HepG2 (cell line): Measurements from ENCODE around the gene ARHGAP36. TPM values are rescaled to one million over a fixed set of nuclear protein-coding genes. Genes with fewer than 3 reads are reported as not detected.
A peak's percentile ranks its signal among the peaks of the same experiment; 100 is the strongest.

Source experiments
- ATAC-seq: fragments of 200-7000 bp; cut with Tn5 transposase; 3 replicates; pipeline ENCODE4 v1.9.1; 2020; ENCODE audit warnings: mild to moderate bottlenecking, moderate library complexity
- BruUV-seq: library from RNA; stranded (reverse); fragments of 400-500 nt; replicated peaks from 2 replicates; lab custom pipeline; 2021; lab: Mats Ljungman, UMichigan
- CTCF ChIA-PET: fragments of 300-600 bp; formaldehyde crosslinking; extraction: SDS; loops from one replicate; lab custom pipeline; 2021; ENCODE audit warnings: low total read pairs, inconsistent platforms, low intra/inter-chr PET ratio; lab: Yijun Ruan, JAX
- POLR2A ChIA-PET: fragments of 350-600 bp; sonication (Branson Sonifier 250); formaldehyde crosslinking; loops from one replicate; lab custom pipeline; 2020; ENCODE audit warnings: antibody characterized with exemption, inconsistent platforms; lab: Yijun Ruan, JAX
- DNase-seq: peaks from one replicate; pipeline ENCODE4 v3.0.0-alpha.2; 2015; ENCODE audit warnings: low spot score
- FAIRE-seq: peaks from 3 replicates; lab custom pipeline; 2011; peaks lifted over from hg19 to GRCh38; lab: Jason Lieb, UNC
- H2AFZ ChIP-seq: one replicate; pipeline ENCODE4 v1.6.1; 2011; ENCODE audit warnings: low read length, inconsistent platforms
- H3K27ac ChIP-seq: fragments of 300-600 bp; 3 replicates; pipeline ENCODE4 v1.8.0; 2011; ENCODE audit warnings: mixed run types, mild to moderate bottlenecking, mixed read lengths, low read length, inconsistent platforms; ENCODE audit not compliant: insufficient read depth; ENCODE audit errors: extremely low read length
- H3K27me3 ChIP-seq, 2 experiments: fragments of 200-600 bp in 1 of 2; 2 replicates in 1 of 2; 3 replicates in 1 of 2; pipeline versions ENCODE4 v1.6.0 to v1.8.0; 2011; ENCODE audit warnings: low read length in 2 of 2, mild to moderate bottlenecking in 2 of 2, moderate library complexity in 2 of 2, inconsistent platforms in 1 of 2; ENCODE audit not compliant: insufficient read depth in 2 of 2, control insufficient read depth in 1 of 2
- H3K36me3 ChIP-seq, 2 experiments: fragments of 200-600 bp in 1 of 2; replicated peaks in 1 of 2; 2 replicates in 1 of 2; 3 replicates in 1 of 2; pipeline versions ENCODE4 v1.5.1 to v1.8.0; 2011; ENCODE audit warnings: low read length in 2 of 2, inconsistent platforms in 1 of 2; ENCODE audit not compliant: insufficient read depth in 2 of 2, control insufficient read depth in 1 of 2
- H3K4me1 ChIP-seq: 2 replicates; pipeline ENCODE4 v1.5.1; 2012; ENCODE audit warnings: low read length, inconsistent platforms; ENCODE audit not compliant: insufficient read depth
- H3K4me2 ChIP-seq: 2 replicates; pipeline ENCODE4 v1.6.0; 2011; ENCODE audit warnings: low read depth, low read length, inconsistent platforms
- H3K4me3 ChIP-seq, 3 experiments: fragments of 200-600 bp in 1 of 3; sonication (generic), shearing (Covaris generic) in 1 of 3; replicated peaks in 1 of 3; 2 replicates each; pipeline ENCODE4 v1.5.1; 2011 to 2016; ENCODE audit warnings: low read length in 3 of 3, inconsistent platforms in 2 of 3, low read depth in 2 of 3, mild to moderate bottlenecking in 2 of 3, control low read depth in 1 of 3, mixed read lengths in 1 of 3; ENCODE audit not compliant: insufficient read depth in 1 of 3
- H3K79me2 ChIP-seq: one replicate; pipeline ENCODE4 v1.6.1; 2011; ENCODE audit warnings: low read length, inconsistent platforms; ENCODE audit not compliant: insufficient read depth
- H3K9ac ChIP-seq: 2 replicates; pipeline ENCODE4 v1.6.0; 2011; ENCODE audit warnings: mild to moderate bottlenecking, low read depth, low read length, inconsistent platforms; ENCODE audit not compliant: insufficient read depth
- H3K9me3 ChIP-seq: 2 replicates; pipeline ENCODE4 v1.5.1; 2012; ENCODE audit warnings: mild to moderate bottlenecking, low read length
- H4K20me1 ChIP-seq: 2 replicates; pipeline ENCODE4 v1.6.0; 2011; ENCODE audit warnings: inconsistent platforms, mild to moderate bottlenecking, low read length, moderate library complexity; ENCODE audit not compliant: insufficient read depth
- CBX1 ChIP-seq: IDR thresholded peaks from one replicate; pipeline ENCODE4 v1.6.1; 2016; ENCODE audit warnings: antibody characterized with exemption, low read depth
- CC2D1A ChIP-seq: sonication (generic); formaldehyde crosslinking; IDR thresholded peaks from 2 replicates; pipeline ENCODE4 v1.8.1; 2023; ENCODE audit warnings: mild to moderate bottlenecking, missing genetic modification reagents
- GFI1 ChIP-seq: sonication (generic); formaldehyde crosslinking; IDR thresholded peaks from 2 replicates; pipeline ENCODE4 v1.5.0; 2020; ENCODE audit warnings: missing genetic modification reagents, mild to moderate bottlenecking, borderline replicate concordance
- HNF4G ChIP-seq, 2 experiments: sonication (generic) in 1 of 2; formaldehyde crosslinking in 1 of 2; IDR thresholded peaks; 2 replicates each; pipeline versions ENCODE4 v1.4.0 to v1.6.1; 2011 to 2020; ENCODE audit warnings: borderline replicate concordance in 2 of 2, low read depth in 2 of 2, mild to moderate bottlenecking in 2 of 2, low read length in 1 of 2, missing genetic modification reagents in 1 of 2, moderate library complexity in 1 of 2
- MAF1 ChIP-seq: sonication (generic); formaldehyde crosslinking; IDR thresholded peaks from 2 replicates; pipeline ENCODE4 v1.5.0; 2020; ENCODE audit warnings: missing genetic modification reagents, borderline replicate concordance
- SPEN ChIP-seq: sonication (generic); formaldehyde crosslinking; IDR thresholded peaks from 2 replicates; pipeline ENCODE4 v1.5.1; 2020; ENCODE audit warnings: low read depth, mild to moderate bottlenecking, missing genetic modification reagents
- TBP ChIP-seq: sonication (generic); formaldehyde crosslinking; IDR thresholded peaks from 2 replicates; pipeline ENCODE4 v1.5.0; 2020; ENCODE audit warnings: missing genetic modification reagents
- ZNF510 ChIP-seq: sonication (generic); formaldehyde crosslinking; IDR thresholded peaks from 2 replicates; pipeline ENCODE4 v1.4.0; 2020; ENCODE audit warnings: low read depth, mild to moderate bottlenecking, missing genetic modification reagents
- ZNF746 ChIP-seq: sonication (generic); formaldehyde crosslinking; IDR thresholded peaks from 2 replicates; pipeline ENCODE4 v1.8.0; 2022; ENCODE audit warnings: mild to moderate bottlenecking, missing genetic modification reagents
- WGBS: methylation state at CpG from one replicate; pipeline ENCODE4 v1.1.6; 2017; ENCODE audit warnings: low lambda C conversion rate; 5-methylcytosine and 5-hydroxymethylcytosine counted together
- in situ Hi-C: cut with HindIII; loops from 2 replicates; pipeline ENCODE4 v1.10.0; 2017; ENCODE audit warnings: low pct_unique_long_range_greater_than_20kb; ENCODE audit not compliant: extremely low pct_ligation_motif_present
- intact Hi-C: fragments of 100-400 bp; cut with micrococcal nuclease; formaldehyde crosslinking; loops from one replicate; pipeline ENCODE4 v1.10.0; 2022; ENCODE audit not compliant: unreplicated experiment
- polyA plus RNA-seq, 8 experiments: library from polyadenylated mRNA; depleted of rRNA in 3 of 8; stranded (reverse) in 7 of 8; unstranded in 1 of 8; fragments of >200 nt; fragmentation: Illumina TruSeq in 4 of 8; extraction: Trizol in 4 of 8; gene quantifications; 2 replicates each; pipeline versions ENCODE4 v1.2.1 to v1.2.3, GENCODE V29; 2011 to 2016; ENCODE audit warnings: low read depth in 4 of 8, missing spikeins in 1 of 8, mixed read lengths in 1 of 8; ENCODE audit not compliant: insufficient read depth in 1 of 8
- total RNA-seq, 5 experiments: library from RNA; depleted of rRNA; stranded (reverse); fragments of >200 nt; fragmentation: Illumina TruSeq; extraction: Trizol; gene quantifications; 2 replicates each; pipeline ENCODE4 v1.2.3, GENCODE V29; 2016; ENCODE audit warnings: low read depth in 1 of 5
- TF ChIP-seq, protein P1 (sequence below): sonication (generic); formaldehyde crosslinking; conservative IDR thresholded peaks from 2 replicates; pipeline ENCODE4 v1.4.0; 2020; ENCODE audit warnings: missing genetic modification reagents
- TF ChIP-seq, protein P2 (sequence below): sonication (generic); formaldehyde crosslinking; IDR thresholded peaks from 2 replicates; pipeline ENCODE4 v1.4.0; 2020; ENCODE audit warnings: missing genetic modification reagents
- TF ChIP-seq, protein P3 (sequence below): sonication (generic); formaldehyde crosslinking; IDR thresholded peaks from 2 replicates; pipeline ENCODE4 v1.9.0; 2022; ENCODE audit warnings: missing genetic modification reagents, mild to moderate bottlenecking, borderline replicate concordance
- TF ChIP-seq, protein P4 (sequence below): sonication (generic); formaldehyde crosslinking; IDR thresholded peaks from 2 replicates; pipeline ENCODE4 v1.8.0; 2022; ENCODE audit warnings: mild to moderate bottlenecking, missing genetic modification reagents

ARHGAP36 gene
- total and polyA plus RNA-seq, 2 of the 13 experiments (the other 11 are each of a cell fraction or from before 2014, with no cell fraction given), result not detected

DNA sequence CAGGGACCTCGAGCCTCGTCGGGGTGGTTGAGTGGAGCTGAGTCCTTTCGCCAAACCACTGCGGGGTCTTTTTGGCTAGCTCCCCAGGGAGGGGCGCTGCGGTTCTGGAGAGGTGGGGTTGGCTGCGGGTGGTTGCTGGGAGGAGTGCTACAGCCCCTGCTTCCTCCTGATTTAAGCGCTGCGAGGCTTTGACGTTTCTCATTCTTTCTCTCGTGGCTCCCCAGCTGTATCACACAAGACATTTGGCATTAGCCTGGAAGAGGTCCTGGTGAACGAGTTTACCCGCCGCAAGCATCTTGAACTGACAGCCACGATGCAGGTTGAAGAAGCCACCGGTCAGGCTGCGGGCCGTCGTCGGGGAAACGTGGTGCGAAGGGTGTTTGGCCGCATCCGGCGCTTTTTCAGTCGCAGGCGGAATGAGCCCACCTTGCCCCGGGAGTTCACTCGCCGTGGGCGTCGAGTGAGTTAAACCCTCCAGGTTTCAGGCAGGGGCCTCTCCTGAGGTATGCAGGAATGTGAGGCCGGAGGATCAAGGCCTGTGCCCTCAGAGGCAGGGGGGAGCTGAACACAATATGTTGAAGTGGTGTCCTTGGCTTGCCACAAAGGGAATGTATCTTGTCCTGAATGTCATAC lies 25.5 kb downstream of the ARHGAP36 start:
- H3K9ac ChIP-seq, result no peak overlapping the region
- H3K4me3 ChIP-seq, result no peak overlapping the region
- H3K27me3 ChIP-seq, result peaks cover 0 to 14% of the 10 kb centered on the region in 2 experiments; a peak in 1 of 5 replicates
- no peak overlapping the region for H2AFZ ChIP-seq
- POLR2A ChIA-PET, result no interaction called here
- in situ Hi-C loops (no loop called here), intact Hi-C loops (no loop called here)
- no CpG with 5 or more reads among the region's 34 CpGs for WGBS
- no TSS peak for BruUV-seq
- CTCF ChIA-PET, result no interaction called here
- H3K9me3 ChIP-seq, result no peaks in the 10 kb centered on the region
- H3K36me3 ChIP-seq, result no peaks in the 10 kb centered on the region
- no peaks in the 10 kb centered on the region for H3K79me2 ChIP-seq
- no peaks in the 10 kb centered on the region for H3K4me1 ChIP-seq
- no peak overlapping the region for H3K27ac ChIP-seq
- no peak overlapping the region for H3K4me2 ChIP-seq
- DNase-seq (peak; percentile 2), ATAC-seq (peak; percentile 33; the same call in 1 of the 3 replicates), FAIRE-seq (no peak)
- H4K20me1 ChIP-seq, result no peaks in the 10 kb centered on the region
- TF ChIP-seq GFI1 (CRISPR knock-in tag) (no peak), SPEN (CRISPR knock-in tag) (no peak), CBX1 (no peak), MAF1 (CRISPR knock-in tag) (no peak), TBP (CRISPR knock-in tag) (no peak), ZNF746 (no peak), ZNF510 (no peak), CC2D1A (CRISPR knock-in tag) (no peak), HNF4G (IDR thresholded peaks at IDR 0.05; ENCODE audit: borderline replicate concordance, low read depth, low read length) (no peak), HNF4G (CRISPR knock-in tag; IDR thresholded peaks at IDR 0.05; ENCODE audit: borderline replicate concordance, low read depth) (no peak)
- TF ChIP-seq, protein P1, sequence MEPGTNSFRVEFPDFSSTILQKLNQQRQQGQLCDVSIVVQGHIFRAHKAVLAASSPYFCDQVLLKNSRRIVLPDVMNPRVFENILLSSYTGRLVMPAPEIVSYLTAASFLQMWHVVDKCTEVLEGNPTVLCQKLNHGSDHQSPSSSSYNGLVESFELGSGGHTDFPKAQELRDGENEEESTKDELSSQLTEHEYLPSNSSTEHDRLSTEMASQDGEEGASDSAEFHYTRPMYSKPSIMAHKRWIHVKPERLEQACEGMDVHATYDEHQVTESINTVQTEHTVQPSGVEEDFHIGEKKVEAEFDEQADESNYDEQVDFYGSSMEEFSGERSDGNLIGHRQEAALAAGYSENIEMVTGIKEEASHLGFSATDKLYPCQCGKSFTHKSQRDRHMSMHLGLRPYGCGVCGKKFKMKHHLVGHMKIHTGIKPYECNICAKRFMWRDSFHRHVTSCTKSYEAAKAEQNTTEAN, result no peak
- TF ChIP-seq, protein P2, sequence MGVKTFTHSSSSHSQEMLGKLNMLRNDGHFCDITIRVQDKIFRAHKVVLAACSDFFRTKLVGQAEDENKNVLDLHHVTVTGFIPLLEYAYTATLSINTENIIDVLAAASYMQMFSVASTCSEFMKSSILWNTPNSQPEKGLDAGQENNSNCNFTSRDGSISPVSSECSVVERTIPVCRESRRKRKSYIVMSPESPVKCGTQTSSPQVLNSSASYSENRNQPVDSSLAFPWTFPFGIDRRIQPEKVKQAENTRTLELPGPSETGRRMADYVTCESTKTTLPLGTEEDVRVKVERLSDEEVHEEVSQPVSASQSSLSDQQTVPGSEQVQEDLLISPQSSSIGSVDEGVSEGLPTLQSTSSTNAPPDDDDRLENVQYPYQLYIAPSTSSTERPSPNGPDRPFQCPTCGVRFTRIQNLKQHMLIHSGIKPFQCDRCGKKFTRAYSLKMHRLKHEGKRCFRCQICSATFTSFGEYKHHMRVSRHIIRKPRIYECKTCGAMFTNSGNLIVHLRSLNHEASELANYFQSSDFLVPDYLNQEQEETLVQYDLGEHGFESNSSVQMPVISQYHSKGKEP (CRISPR knock-in tag), result no peak
- TF ChIP-seq, protein P3, sequence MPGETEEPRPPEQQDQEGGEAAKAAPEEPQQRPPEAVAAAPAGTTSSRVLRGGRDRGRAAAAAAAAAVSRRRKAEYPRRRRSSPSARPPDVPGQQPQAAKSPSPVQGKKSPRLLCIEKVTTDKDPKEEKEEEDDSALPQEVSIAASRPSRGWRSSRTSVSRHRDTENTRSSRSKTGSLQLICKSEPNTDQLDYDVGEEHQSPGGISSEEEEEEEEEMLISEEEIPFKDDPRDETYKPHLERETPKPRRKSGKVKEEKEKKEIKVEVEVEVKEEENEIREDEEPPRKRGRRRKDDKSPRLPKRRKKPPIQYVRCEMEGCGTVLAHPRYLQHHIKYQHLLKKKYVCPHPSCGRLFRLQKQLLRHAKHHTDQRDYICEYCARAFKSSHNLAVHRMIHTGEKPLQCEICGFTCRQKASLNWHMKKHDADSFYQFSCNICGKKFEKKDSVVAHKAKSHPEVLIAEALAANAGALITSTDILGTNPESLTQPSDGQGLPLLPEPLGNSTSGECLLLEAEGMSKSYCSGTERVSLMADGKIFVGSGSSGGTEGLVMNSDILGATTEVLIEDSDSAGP (CRISPR knock-in tag), result no peak
- TF ChIP-seq, protein P4, sequence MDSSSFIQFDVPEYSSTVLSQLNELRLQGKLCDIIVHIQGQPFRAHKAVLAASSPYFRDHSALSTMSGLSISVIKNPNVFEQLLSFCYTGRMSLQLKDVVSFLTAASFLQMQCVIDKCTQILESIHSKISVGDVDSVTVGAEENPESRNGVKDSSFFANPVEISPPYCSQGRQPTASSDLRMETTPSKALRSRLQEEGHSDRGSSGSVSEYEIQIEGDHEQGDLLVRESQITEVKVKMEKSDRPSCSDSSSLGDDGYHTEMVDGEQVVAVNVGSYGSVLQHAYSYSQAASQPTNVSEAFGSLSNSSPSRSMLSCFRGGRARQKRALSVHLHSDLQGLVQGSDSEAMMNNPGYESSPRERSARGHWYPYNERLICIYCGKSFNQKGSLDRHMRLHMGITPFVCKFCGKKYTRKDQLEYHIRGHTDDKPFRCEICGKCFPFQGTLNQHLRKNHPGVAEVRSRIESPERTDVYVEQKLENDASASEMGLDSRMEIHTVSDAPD (CRISPR knock-in tag), result no peak
